ENCODE data around the gene KNCN.

The KNCN gene

DNA sequence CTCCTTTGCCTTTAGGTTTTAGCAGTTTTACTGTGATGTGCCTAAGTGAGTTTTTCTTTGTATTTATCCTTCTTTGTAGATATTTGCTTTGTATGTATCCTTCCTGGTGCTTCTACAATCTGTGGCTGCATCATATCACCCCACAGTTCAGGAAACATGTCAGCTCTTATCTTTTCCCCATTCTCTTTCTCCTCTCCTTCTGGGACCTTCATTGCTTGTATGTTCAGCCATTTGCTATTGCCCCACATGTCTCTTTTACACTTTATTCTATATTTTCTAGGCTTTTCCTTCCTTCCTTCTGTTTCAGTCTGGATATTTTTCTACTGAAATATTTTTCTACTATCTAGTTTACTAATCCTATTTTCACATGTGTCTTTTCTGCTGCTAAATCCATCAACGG, 14.9 kb downstream of the KNCN start:
- ATAC-seq: no peak
- Mint-ChIP-seq H3K27ac (no peak overlapping the region), H3K27me3 (peaks cover 48% of the 10 kb centered on the region), H3K4me1 (peaks cover 16% of the 10 kb centered on the region), H3K9me3 (no peaks in the 10 kb centered on the region), H3K4me3 (no peak overlapping the region)
- DNase-seq: no peak

DNA sequence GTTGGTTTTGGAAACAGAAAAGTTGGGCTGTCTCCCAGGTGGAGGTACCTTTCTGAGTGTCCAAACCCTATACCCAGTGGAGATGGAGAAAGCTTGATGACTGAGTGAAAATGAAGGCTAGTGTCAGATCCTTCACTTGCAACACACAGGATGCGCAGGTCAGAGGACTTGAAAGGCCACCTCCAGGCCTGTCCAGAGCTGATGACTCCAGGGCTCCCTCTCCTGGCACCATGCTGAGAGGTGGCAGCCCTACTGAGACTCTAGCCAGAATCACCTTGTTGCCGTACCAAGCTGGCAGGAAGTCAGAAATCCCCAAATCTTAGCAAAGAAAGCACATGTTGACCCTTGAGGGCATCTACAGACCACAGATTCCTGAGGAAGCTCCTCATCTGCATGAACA, 16.4 kb downstream of the KNCN start:
- H3K27ac Mint-ChIP-seq: no peak overlapping the region
- no peak overlapping the region for H3K4me3 Mint-ChIP-seq
- no peak for DNase-seq
- peaks cover 61% of the 10 kb centered on the region for H3K27me3 Mint-ChIP-seq
- peaks cover 18% of the 10 kb centered on the region for H3K4me1 Mint-ChIP-seq
- H3K9me3 Mint-ChIP-seq: no peaks in the 10 kb centered on the region
- peak; percentile 36 for ATAC-seq

GRCh38 chr1:46533179-46533864, 18.1 kb downstream of the KNCN start:
- H3K4me1 Mint-ChIP-seq: peaks cover 32% of the 10 kb centered on the region
- peak; percentile 54 for DNase-seq
- peaks cover 68% of the 10 kb centered on the region for H3K27me3 Mint-ChIP-seq
- ATAC-seq: peak; percentile 66
- peak overlapping the region in 1 of 2 donors; percentile 90 for H3K27ac Mint-ChIP-seq
- H3K9me3 Mint-ChIP-seq: no peaks in the 10 kb centered on the region
- peak overlapping the region; percentile 78 to 80 for H3K4me3 Mint-ChIP-seq

- H3K4me1 Mint-ChIP-seq: peaks cover 34% of the 10 kb centered on the region
- peak; percentile 73 to 74 for DNase-seq
- ATAC-seq: peak; percentile 82
- H3K4me3 Mint-ChIP-seq: peak overlapping the region; percentile 23 to 24
- H3K9me3 Mint-ChIP-seq: no peaks in the 10 kb centered on the region
- H3K27ac Mint-ChIP-seq: peak overlapping the region in 1 of 2 donors; percentile 21
- peaks cover 71% of the 10 kb centered on the region for H3K27me3 Mint-ChIP-seq
These were observed 18.8 kb downstream of the KNCN start for GRCh38 chr1:46532498-46533178.

GRCh38 chr1:46532095-46532494, 19.4 kb downstream of the KNCN start:
- DNase-seq: no peak
- Mint-ChIP-seq H3K27me3 (peaks cover 71% of the 10 kb centered on the region), H3K4me3 (no peak overlapping the region), H3K9me3 (no peaks in the 10 kb centered on the region), H3K27ac (no peak overlapping the region), H3K4me1 (peaks cover 34% of the 10 kb centered on the region)
- peak; percentile 44 for ATAC-seq

GRCh38 chr1:46530791-46531409, 20.5 kb downstream of the KNCN start:
- Mint-ChIP-seq H3K9me3 (no peaks in the 10 kb centered on the region), H3K27ac (no peak overlapping the region), H3K4me1 (peaks cover 37% of the 10 kb centered on the region), H3K4me3 (no peak overlapping the region), H3K27me3 (peaks cover 73% of the 10 kb centered on the region)
- ATAC-seq (no peak), DNase-seq (no peak)

DNA sequence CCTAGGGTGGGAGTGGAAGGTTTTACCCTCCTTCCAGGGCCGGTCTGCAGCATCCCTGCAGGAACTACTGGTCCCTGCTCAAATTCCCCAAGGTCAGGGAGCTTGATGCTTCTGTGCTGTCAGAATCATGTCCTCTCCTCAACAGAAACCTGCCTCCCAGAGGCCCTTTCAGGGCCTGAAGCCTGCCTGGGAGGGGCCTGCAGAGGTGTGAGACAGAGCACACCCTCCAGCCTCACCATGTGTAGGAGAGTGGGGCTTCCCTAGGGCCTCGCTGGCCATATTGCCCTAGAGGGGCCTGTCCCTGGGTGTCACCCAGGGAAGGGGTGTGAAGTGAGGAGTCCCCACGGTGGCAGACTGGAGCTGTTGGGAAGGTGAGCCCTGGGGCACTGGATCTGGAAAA, 21.1 kb downstream of the KNCN start:
- Mint-ChIP-seq H3K9me3 (no peaks in the 10 kb centered on the region), H3K4me3 (no peak overlapping the region), H3K4me1 (peaks cover 43% of the 10 kb centered on the region), H3K27me3 (peaks cover 79% of the 10 kb centered on the region), H3K27ac (no peak overlapping the region)
- no peak for DNase-seq
- no peak for ATAC-seq

DNA sequence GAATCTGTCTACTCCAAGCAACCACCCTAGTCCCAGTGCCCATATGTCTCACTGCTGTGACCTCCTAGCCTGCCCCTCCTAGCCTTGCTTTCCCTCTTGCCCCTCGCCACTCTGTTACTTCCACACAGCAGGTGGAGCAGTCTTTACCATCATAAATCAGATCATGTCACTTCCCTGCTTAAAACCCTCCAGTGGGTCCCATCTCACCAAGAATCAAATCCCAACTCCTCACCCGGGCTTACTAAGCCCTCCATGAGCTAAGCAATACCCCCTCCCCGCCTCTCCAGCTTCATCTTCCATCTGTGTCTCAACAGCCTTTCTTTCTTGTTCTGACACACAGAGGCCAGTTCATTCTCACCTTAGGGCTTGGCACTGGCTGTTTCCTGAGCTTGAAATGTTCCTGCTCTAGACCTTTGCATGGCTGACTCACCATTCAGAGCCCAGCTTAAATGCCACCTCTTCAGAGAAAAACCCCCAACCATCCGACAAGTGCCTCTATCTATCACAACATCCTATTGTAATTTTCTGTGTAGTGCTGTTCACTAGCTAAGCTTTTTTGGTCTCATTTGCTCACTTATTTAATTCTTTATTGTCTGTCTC, 22.3 kb downstream of the KNCN start:
- Mint-ChIP-seq H3K27me3 (peaks cover 82% of the 10 kb centered on the region), H3K4me3 (peak overlapping the region; percentile 6 to 30), H3K4me1 (peaks cover 49% of the 10 kb centered on the region), H3K9me3 (no peaks in the 10 kb centered on the region), H3K27ac (no peak overlapping the region)
- DNase-seq (peak; percentile 32 to 36), ATAC-seq (peak; percentile 31)

- ATAC-seq: no peak
- H3K27me3 Mint-ChIP-seq: peaks cover 80% of the 10 kb centered on the region
- H3K9me3 Mint-ChIP-seq: no peaks in the 10 kb centered on the region
- peaks cover 43% of the 10 kb centered on the region for H3K4me1 Mint-ChIP-seq
- DNase-seq: no peak
- no peak overlapping the region for H3K27ac Mint-ChIP-seq
- peak overlapping the region in 1 of 2 donors; percentile 30 for H3K4me3 Mint-ChIP-seq
These were observed 23.0 kb downstream of the KNCN start for GRCh38 chr1:46528297-46528955.

- DNase-seq (peak; percentile 77 to 78), ATAC-seq (peak; percentile 65)
- no peak overlapping the region for H3K4me3 Mint-ChIP-seq
- H3K9me3 Mint-ChIP-seq: no peaks in the 10 kb centered on the region
- H3K27me3 Mint-ChIP-seq: peaks cover 79% of the 10 kb centered on the region
- H3K4me1 Mint-ChIP-seq: peaks cover 46% of the 10 kb centered on the region
- no peak overlapping the region for H3K27ac Mint-ChIP-seq
These were observed 23.8 kb downstream of the KNCN start for GRCh38 chr1:46527474-46528296.

GRCh38 chr1:46526691-46527291, 24.7 kb downstream of the KNCN start:
- H3K4me1 Mint-ChIP-seq: peaks cover 48% of the 10 kb centered on the region
- H3K9me3 Mint-ChIP-seq: no peaks in the 10 kb centered on the region
- DNase-seq (no peak), ATAC-seq (no peak)
- no peak overlapping the region for H3K4me3 Mint-ChIP-seq
- no peak overlapping the region for H3K27ac Mint-ChIP-seq
- peaks cover 75% of the 10 kb centered on the region for H3K27me3 Mint-ChIP-seq

- no peak overlapping the region for H3K27ac Mint-ChIP-seq
- DNase-seq (no peak), ATAC-seq (no peak)
- H3K4me1 Mint-ChIP-seq: peaks cover 50% of the 10 kb centered on the region
- H3K4me3 Mint-ChIP-seq: no peak overlapping the region
- peaks cover 68% of the 10 kb centered on the region for H3K27me3 Mint-ChIP-seq
- H3K9me3 Mint-ChIP-seq: no peaks in the 10 kb centered on the region
These were observed 25.3 kb downstream of the KNCN start for GRCh38 chr1:46526013-46526690.

DNA sequence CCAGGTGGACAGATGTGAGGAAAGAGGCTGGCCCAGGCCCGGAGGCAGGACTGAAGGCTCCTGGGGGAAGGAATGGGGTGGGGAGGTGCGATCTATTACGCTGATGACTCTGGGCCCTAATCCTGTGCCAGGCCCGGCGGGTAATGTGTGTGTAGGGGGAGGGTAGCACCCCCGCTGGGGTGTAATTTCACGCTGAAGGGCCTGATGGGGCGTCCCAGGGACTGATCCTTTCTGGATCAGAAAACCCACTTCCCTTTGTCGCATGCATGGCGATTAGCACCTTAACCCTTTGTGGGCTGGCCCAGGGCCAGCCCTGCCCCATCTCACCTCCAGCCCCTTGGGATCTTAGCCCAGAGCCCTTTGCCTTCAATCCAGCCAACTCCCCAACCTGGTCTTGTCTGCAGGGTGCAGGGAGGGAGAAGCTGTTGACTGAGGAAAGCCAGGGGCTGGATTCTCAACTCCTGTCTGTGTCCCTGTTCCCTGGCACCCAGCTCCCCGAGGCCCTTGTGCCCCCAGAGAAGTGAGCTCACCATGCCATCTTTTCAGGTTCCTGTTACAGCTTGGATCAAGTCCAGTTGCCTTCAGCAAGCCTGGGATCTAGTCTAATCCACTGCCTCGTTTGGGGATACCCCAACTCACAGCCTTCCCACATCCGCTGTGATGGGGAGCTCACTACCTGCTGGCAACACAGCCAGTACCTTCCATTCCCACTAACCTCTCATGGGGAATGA, 26.0 kb downstream of the KNCN start:
- Mint-ChIP-seq H3K4me1 (peaks cover 50% of the 10 kb centered on the region), H3K4me3 (no peak overlapping the region)

More for the DNA sequence above, 26.0 kb downstream of the KNCN start:
- DNase-seq (no peak), ATAC-seq (no peak)
- Mint-ChIP-seq H3K27me3 (peaks cover 65% of the 10 kb centered on the region), H3K9me3 (no peaks in the 10 kb centered on the region), H3K27ac (no peak overlapping the region)

Data from stimulated activated naive CD8-positive, alpha-beta T cell treated with anti-CD3 and anti-CD28 coated beads, Interleukin-15, amount 100 ng/mL, for 72 hours (primary cell).